ENCODE results near the gene DOK7.

- TF ChIP-seq POLR2A (IDR thresholded peaks at IDR 0.05): no peak
- no peak for TF ChIP-seq CTCF (IDR thresholded peaks at IDR 0.05)
- TF ChIP-seq EP300 (IDR thresholded peaks at IDR 0.05): no peak
Measured at GRCh38 chr4:3523146-3523627, 60.1 kb downstream of the DOK7 start.
